GM19025 (cell line): Measurements from ENCODE around the gene TTC7B.

Experiments used
- ATAC-seq: cut with Tn5 transposase; IDR thresholded peaks from one replicate; pipeline ENCODE4 v1.9.1; 2021; ENCODE audit warnings: mild to moderate bottlenecking, low read depth, moderate library complexity; ENCODE audit not compliant: unreplicated experiment

Gene TTC7B

DNA sequence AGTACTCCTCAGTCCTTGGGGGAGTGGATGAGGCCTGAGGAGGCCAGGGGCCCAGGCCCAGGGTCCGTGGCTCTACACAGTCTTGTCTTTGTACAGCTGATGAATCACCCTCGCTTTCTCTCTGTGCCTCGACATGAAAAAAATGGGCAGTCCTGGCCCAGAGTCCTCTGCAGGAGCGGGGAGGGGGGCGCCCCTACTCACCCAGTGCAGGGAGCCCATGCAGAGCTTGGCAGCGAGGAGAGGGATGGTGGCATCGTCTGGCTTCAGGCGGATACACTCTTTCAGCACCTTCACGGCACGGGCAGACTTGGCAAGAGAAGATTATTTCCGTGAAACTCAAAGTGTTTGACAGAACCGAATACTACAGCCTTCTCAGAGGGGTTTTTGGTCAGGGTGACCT, 159.3 kb downstream of the TTC7B start:
- ATAC-seq: no peak

DNA sequence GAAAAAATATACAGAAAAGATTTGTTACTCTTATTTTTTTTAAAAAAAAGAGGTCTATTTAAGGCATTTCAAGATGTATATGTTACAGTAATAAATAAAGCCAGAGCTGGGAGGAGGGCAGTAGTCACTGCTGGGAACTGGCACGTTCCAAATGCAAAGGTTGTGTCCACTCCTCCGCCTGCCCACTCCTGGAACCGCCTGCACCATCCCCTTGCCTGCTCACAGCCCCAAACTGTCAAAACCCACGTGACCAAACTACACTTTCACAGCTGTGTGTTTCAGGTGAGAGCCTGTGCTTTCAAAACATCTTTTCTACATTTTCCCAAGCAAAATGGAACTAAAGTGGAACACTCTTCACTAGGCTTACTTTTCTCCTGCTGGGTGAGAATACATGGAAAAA, 160.4 kb downstream of the TTC7B start:
- no peak for ATAC-seq

DNA sequence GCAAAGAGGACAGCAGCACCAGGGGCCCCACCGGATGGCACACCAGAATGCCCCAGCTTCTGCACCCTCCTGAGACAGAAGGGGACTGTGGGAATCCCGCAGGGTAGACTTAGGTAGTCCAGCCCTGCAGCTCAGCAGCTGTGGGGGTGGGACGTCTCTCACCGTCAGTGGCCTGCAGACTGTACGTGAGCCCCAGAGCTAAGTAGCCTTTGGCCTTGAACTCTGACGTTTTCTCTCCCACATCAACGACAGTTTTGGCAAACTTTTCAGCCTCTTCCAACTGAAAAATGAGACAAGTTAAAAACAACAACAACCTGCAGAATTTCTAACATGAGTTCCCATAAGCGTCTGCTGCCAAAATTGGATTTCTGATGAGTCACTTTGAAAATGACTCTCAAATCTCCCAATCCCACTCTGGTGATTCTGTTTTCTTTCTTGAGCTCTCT, 161.4 kb downstream of the TTC7B start:
- no peak for ATAC-seq

DNA sequence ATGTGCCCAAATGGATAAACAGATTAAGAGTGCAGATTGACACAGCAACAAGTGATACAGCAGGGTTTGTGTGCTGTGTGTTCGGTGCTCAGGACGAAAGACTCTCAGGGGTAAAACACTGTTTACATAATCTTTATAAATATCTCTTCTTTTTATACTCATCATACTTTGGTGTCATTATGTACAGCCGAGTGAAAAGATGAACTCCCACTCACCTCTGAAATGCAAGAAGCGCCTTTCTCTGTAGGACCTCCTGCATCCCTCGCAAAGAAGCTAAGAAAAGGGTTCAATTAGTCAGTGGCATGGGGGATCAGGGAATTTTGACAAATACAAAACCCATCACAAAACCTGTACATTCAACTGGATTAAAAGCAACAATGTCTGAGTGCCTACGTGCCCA, 163.6 kb downstream of the TTC7B start:
- ATAC-seq: no peak

DNA sequence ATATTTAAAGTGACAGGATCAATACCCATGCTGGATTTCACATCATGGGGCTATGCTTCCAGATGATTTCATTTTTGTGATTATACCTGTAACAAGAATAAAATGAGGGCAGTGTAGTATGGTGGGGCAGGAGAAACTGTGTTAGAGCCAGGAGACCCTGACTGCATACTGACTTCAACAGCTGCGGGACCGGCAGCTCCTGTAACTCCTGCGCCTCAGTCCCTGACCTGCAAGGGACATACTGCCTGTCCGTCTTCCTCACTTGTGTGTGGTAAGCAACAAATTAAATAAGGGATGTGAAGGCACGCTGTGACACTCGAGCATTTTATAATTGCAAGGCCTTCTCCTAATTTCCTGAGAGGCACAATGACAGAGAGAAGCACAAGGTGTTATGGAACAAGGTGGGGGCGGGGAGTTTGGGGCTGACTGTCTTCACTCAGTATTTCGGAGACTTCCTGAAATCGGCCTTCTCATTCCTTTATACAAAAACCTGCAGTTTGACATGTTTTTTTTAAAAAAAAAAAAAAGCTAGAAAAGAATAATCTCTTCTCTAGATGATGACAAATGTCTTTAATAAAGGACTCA, 164.2 kb downstream of the TTC7B start:
- no peak for ATAC-seq

DNA sequence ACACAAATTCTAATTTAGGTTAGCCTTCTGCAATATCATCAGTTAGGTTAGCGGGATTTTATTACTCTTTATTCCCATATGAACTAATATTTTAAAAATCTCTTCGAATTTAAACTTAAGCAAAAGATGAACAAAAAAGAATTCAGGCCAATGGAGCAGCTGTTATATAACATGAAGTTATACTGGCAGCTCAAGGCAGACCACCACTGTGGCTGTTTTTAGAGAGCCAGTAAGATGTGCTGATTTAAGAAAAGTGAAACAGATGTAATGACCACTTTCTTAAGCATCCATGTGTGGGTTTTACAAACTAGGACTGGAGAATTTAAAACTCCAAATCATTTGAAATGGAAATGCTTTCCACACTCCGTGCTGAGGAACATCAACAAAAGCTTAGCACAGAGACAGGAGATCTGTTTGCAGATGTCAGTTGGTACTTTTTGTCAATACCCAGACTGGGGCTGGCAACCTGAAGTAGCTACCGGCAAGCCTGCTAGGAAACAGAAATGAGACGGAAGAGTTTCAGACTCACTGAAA, 164.9 kb downstream of the TTC7B start:
- ATAC-seq: no peak

DNA sequence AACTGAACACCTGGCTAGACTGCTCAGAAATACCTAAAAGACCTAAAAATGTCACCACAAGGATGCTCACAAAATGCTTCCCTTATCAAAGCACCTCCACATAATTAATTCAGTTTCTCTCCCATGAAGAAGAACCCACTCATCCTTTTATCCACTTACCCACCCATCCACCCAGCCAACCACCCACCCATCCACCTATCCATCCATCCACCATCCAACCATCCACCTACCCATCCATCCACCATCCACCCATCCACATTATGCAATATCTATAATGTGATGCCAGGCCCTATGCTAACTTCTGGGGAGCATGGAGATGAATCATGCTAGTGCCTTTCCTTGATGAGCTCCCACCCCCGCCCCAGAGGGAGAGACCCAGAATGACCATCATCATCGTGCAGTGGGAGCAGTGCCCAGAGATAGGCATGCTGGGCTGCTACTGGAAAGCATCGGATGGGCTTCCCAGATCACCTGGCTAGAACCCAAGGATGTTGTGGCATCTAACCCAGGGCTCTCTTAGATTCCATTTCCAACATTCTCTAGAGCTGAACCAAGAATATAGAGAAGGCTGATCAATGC, 166.6 kb downstream of the TTC7B start:
- ATAC-seq: no peak

DNA sequence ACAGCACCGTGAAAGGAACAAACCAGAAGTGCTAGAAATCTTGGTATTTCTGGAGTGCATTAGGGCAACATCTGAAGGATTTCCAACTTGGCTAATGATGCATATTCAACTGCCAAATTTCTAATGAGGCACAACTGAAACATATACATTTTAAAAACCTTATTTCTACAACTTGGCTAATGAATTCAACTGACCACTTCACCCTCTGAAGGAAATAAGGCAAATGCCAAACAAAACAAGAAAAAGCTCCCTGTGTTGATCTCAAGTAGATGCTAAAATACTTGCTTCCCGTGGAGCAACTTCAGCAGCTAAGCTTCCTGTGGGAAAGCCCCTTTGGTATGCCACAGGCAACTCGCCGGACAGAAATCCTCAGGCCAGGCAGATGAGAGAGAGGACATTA, 167.1 kb downstream of the TTC7B start:
- ATAC-seq: no peak

DNA sequence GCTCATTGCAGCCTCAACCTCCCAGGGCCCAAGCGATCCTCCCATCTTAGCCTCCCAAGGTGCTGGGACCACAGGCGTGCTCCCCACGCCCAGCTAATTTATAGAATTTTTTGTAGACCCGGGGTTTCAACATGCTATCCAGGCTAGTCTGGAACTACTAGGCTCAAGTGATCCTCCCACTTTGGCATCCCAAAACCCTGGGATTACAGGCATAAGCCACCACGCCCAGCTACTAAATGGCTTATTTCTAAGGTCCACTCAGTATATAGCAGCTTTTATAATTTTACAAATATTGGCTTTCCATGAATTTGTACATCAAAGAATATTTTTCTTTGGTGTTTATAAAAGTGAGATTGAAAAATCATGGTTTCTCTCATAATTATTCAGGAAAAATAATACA, 167.8 kb downstream of the TTC7B start:
- no peak for ATAC-seq

DNA sequence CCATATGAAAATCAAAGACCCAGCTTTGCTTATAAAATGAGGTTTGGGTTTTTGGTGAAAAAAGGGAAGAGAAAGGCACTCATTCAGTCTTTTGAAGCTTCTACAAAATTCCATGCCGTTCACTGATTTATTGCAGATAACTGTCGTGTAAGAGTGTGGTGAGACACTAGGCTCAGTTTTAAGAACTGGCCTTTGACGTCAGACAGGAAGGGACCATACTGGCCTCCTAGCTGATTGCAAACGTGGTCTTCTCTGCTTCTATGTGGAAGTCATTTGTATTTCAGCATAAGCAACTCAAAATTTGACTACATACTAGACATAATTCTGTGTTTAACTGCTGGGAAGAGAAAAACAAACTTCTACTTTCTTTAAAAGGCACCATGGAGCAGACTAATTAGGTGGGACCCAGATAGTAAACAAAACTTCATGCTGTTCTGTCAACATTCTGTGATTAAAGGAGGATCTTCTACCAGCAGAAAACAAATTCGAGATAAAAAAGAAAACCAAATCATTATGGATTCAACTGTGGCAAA, 168.7 kb downstream of the TTC7B start:
- no peak for ATAC-seq

DNA sequence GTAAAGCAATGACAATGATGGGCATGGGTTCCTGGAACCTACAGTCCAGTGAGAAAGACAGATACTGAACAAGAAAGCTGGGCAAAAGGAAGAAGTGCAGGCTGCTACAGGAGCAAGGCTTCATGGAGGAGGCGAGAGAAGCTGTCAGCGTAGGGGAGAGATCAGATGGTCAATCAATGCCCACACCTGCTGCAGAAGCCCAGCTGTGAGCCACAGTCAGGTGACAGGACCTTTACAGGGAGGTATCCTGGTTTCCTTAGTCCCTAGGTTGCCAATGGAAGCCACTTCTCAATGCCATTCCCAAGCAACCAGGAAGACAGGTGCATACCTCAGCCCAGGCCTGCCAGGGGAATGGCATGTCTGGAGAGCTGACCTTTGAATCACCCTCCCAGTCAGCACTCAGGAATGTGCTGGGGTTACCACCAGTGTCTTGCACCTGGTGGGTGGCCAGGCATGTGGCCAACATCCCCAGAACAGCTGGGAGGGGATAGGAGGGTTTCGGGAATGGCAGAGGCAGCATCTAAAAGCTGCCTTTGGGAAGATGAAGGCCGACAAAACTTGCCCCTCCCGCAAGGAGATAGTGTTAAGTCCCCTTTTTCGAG, 170.3 kb downstream of the TTC7B start:
- no peak for ATAC-seq

DNA sequence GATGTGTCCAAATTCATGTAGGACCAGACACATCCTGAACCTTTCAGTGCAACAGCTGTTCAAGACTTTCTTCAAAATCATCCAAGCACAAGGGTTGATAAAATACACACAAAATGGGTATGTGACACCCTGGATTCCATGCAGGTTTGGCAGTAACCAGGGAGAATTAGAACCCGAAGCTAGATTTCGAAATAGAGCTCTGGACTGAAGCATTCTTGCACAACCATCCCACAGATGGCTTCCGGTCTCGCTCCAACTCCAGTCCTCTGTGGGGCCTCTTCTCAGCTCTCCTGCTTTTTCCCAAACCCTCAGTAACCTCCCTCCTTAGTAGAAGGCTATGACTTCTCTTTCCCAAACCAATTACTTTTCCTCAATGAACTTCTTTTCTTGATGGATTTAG, 171.3 kb downstream of the TTC7B start:
- no peak for ATAC-seq

DNA sequence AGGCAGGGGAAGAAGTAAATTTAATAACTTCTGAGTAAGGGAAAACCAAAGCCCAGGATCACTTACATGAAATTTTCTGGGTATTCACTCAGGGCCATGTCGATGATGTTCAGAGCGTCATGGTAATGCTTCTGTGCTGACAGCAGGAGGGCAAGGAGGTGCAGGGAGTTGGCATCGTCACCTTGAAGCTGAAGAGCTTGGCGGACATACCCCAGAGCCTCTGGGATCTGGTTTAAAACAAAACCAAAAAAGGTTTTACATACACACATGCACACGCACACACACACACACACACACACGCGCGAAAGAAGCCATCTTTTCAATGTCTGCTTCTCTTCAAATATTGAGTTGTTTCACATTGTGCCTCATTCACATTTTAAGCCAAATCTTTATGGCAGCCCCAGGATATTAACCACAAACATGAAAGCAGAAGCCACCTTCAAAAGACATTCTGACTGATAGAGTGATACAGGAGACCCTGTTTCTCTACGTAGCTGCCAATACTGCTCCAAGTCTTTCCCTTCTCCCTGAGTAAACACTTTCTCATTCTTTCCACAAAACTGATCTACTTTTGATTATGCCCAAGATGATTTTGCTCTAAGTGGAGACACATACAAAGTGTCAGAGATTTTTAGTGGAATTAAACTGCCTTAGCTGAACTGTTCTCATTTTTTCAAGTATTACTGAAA, 172.1 kb downstream of the TTC7B start:
- ATAC-seq: no peak

DNA sequence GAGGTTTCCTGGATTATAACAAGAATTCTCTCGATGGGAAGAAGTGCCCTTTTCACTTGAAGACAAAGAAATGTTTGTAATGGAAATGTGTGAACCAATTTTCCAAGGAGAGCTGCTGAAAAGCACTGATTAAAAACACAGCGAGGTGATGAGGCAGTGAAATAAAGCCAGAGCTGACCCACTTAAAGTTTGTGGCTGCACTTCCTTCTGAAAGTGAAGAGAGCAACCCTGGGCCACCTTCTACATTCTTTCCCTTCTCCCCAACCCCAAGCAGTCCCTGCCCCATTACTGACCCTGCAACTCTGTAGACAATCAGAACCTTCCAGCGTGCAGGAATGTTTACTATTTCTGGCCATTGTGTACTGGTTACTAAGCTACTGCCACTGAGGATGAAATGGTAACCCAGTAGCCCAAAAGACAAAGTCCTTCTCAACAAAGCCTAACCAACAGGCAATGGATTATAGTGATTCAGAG, 173.9 kb downstream of the TTC7B start:
- ATAC-seq: no peak

DNA sequence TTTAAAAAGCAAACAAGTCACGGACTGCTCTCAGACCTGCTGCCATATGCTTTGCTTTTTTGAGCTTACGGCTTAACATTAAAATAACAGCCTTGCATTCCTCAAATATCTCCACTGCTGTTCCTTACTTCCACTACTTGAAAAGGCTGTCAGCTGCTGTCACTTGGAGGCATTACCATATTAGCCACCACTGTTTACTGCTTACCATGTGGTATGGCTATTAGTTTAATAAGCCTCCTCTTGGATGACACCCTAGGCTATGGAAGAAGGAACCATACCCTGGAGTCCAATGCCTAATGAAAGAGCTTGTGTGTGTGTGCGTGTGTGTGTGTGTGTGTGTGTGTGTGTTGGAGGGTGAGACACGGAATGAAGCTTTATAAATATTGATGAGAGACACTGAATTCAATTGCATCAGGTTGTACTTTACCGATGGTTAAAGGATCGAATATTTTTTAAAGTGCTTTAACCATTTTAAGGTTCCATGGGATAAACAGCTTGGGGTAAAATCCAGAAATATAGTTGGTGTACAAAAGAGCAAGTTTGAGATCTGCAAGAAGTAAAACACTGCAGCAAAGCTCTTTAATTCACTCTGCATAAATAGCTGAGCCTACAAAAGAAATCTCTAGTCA, 174.5 kb downstream of the TTC7B start:
- ATAC-seq: no peak

DNA sequence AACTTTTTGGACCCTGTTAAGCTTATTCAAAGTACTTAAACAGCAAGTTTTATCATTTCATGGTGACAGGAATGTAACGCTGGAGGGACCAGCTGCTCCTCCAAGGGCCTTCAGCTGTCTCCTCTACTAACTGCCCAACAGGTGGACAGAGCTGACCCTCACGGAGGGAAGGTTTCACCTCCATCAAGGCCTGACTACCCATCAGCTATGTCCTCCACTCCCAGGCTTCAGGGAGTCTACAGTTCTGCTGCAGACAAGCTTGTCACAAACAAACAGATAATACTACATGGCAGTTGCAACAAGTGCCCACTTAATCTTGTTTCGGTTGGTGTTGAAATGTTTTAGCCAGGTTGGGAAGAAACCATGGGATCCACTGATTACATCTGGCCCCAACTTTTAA, 175.1 kb downstream of the TTC7B start:
- ATAC-seq: no peak

DNA sequence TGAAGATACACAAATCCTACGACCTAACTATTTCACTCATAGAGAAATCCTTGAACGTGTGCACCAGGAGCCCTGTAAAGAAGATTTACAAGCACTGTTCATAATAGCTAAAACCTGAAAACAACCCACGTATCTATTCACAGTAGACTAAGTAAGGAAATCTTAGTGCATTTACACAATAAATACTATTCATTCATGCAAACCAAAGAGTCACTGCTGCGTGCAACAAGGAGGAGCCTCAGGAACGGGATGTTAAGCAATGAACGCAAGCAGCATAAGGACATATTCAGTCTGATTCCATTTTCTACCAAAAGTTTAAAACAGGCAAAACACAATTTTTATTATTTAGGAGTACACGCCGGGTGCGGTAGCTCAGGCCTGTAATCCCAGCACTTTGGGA, 176.6 kb downstream of the TTC7B start:
- ATAC-seq: no peak

DNA sequence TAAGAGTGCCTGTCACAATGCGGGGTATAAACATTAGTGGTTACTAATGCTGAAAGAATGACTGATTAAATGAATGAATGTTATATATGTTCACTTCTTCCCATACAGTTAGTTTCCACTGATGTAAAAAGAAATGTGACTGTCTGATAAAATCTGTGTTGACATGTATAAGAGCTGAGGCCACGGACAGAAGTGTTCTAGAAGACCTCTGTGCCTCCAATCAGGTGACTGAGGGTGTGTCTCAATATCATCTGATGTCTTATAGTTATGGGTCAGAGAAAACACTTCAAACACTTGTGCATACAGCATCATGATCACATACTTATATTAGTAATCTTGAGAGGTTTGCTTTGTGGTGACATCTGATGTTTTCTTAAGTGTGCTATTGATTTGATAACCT, 183.4 kb downstream of the TTC7B start:
- no peak for ATAC-seq

DNA sequence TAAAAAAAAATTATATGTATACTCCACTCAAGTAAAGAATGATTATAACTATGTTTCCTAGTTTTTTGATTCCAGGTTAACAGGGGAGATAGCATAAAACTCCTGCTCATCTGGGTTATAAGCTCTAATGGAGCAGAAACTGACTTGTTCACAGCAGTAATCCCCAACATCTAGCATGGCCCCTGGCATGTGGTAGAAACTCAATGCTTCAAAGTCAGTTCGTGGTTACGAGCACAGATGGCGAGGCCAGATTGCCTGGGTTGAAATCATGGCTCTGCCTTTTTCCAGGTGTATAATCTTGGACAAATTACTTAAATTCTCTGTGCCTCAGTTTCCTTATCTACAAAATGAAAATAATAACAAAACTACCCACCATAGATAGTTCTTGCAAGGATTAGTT, 183.8 kb downstream of the TTC7B start:
- no peak for ATAC-seq

DNA sequence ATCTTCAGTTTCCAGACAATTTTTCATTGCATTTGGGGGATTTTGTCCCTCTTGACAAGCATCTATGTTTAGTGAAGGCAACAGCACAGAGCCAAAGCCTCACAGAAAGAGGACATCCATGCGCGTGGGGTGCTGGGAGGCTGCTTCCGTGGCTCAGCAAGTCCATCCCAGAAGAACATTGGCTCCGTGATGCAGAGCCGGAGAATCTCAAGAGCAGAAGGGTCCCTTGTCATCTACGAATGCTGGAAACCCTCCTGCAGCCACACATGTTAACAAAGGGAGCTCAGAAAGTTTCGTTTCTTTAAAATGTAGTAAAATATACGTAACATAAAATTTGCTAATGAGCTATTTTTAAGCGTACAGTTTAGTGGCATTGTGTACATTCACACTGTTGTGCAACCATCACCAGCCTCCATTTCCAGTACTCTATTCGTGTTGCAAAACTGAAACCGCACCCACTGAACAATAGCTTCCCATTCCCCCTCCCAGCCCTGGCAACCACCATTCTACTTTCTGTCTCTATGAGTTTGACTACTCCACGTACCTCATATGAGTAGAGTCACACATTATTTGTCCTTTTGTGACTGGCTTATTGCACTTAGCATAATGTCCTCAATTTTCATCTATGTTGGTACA, 185.9 kb downstream of the TTC7B start:
- ATAC-seq: no peak
